Neural progenitor cell (in vitro differentiated cells): ENCODE data around the gene MKLN1.

Source experiments
- EZH2 ChIP-seq: fragments of 200-600 bp; sonication (generic); IDR thresholded peaks from 2 replicates; pipeline ENCODE4 v1.6.1; 2017; ENCODE audit warnings: antibody characterized with exemption, mild to moderate bottlenecking, moderate library complexity
- EZH2phosphoT487 ChIP-seq: fragments of 200-600 bp; sonication (generic); IDR thresholded peaks from 2 replicates; pipeline ENCODE4 v1.6.1; 2017; ENCODE audit warnings: antibody characterized with exemption
- TF ChIP-seq, protein P1 (sequence below): fragments of 200-600 bp; sonication (generic); IDR thresholded peaks from 2 replicates; pipeline ENCODE4 v1.5.1; 2017; ENCODE audit warnings: antibody characterized with exemption, mild to moderate bottlenecking

DNA sequence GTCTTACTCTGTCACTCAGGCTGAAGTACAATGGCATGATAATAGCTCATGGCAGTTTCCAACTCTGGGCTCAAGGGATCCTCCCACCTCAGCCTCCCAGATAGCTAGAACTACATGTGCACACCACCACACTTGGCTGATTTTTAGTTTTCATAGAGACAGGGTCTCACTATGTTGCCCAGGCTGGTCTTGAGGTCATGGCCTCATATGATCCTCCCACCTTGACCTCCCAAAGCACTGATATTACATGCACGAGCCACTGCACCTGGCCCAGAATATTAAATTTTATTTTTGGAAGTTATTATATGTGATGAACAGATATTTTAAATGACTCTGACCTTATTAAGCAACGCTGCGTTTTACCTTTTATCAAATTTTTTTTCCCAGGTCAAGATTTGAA lies 134.4 kb downstream of the MKLN1 start:
- TF ChIP-seq EZH2phosphoT487 = no peak
- TF ChIP-seq, protein P1, sequence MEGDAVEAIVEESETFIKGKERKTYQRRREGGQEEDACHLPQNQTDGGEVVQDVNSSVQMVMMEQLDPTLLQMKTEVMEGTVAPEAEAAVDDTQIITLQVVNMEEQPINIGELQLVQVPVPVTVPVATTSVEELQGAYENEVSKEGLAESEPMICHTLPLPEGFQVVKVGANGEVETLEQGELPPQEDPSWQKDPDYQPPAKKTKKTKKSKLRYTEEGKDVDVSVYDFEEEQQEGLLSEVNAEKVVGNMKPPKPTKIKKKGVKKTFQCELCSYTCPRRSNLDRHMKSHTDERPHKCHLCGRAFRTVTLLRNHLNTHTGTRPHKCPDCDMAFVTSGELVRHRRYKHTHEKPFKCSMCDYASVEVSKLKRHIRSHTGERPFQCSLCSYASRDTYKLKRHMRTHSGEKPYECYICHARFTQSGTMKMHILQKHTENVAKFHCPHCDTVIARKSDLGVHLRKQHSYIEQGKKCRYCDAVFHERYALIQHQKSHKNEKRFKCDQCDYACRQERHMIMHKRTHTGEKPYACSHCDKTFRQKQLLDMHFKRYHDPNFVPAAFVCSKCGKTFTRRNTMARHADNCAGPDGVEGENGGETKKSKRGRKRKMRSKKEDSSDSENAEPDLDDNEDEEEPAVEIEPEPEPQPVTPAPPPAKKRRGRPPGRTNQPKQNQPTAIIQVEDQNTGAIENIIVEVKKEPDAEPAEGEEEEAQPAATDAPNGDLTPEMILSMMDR = no peak
- TF ChIP-seq EZH2 = no peak
